GM12878 (cell line): ENCODE measurements around the gene GM2A. TPM values are rescaled to one million over a fixed set of nuclear protein-coding genes. Genes with fewer than 3 reads are reported as not detected.

ENCODE experiments used
- ATAC-seq: fragments of 200-7000 bp; cut with Tn5 transposase; 3 replicates; pipeline ENCODE4 v1.9.1; 2020; ENCODE audit warnings: mild to moderate bottlenecking, moderate library complexity
- BruUV-seq: library from RNA; stranded (reverse); fragments of 400-500 nt; replicated peaks from 2 replicates; lab custom pipeline; 2021; lab: Mats Ljungman, UMichigan
- CTCF ChIA-PET: fragments of 300-600 bp; sonication (Branson Sonifier 250); formaldehyde crosslinking; extraction: SDS; loops from one replicate; lab custom pipeline; 2021; ENCODE audit warnings: inconsistent platforms; lab: Yijun Ruan, JAX
- POLR2A ChIA-PET: fragments of 350-600 bp; formaldehyde crosslinking; extraction: SDS; loops from one replicate; lab custom pipeline; 2021; ENCODE audit warnings: inconsistent platforms; lab: Charles Lee
- RAD21 ChIA-PET: fragments of 300-600 bp; sonication (Branson Sonifier 250); formaldehyde crosslinking; loops from one replicate; lab custom pipeline; 2023; ENCODE audit warnings: antibody characterized with exemption; ENCODE audit not compliant: unreplicated experiment; lab: Charles Lee
- SMC1A ChIA-PET: fragments of 300-600 bp; sonication (Branson Sonifier 250); formaldehyde crosslinking; loops from one replicate; lab custom pipeline; 2023; ENCODE audit not compliant: unreplicated experiment, uncharacterized antibody; lab: Charles Lee
- DNase-seq: peaks from one replicate; pipeline ENCODE4 v3.0.0-alpha.2; 2011; ENCODE audit warnings: low read depth, low spot score
- FAIRE-seq: peaks from 3 replicates; lab custom pipeline; 2011; peaks lifted over from hg19 to GRCh38; lab: Jason Lieb, UNC
- H2AFZ ChIP-seq: 2 replicates; pipeline ENCODE4 v1.6.0; 2011; ENCODE audit warnings: low read depth, low read length, control low read depth; ENCODE audit not compliant: control insufficient read depth
- H3K27ac ChIP-seq: 2 replicates; pipeline ENCODE4 v1.5.1; 2011; ENCODE audit warnings: control low read depth; ENCODE audit not compliant: control insufficient read depth, insufficient read depth
- H3K27me3 ChIP-seq, 2 experiments: replicated peaks in 1 of 2; 2 replicates each; pipeline versions ENCODE4 v1.6.0 to v1.6.1; 2011; ENCODE audit warnings: low read length in 1 of 2; ENCODE audit not compliant: control insufficient read depth in 2 of 2, insufficient read depth in 2 of 2
- H3K36me3 ChIP-seq, 2 experiments: 2 replicates each; pipeline ENCODE4 v1.5.1; 2011; ENCODE audit warnings: low read length in 1 of 2; ENCODE audit not compliant: control insufficient read depth in 2 of 2, insufficient read depth in 2 of 2
- H3K4me1 ChIP-seq: 2 replicates; pipeline ENCODE4 v1.6.1; 2011; ENCODE audit warnings: mild to moderate bottlenecking, low read length, moderate library complexity, mixed read lengths; ENCODE audit not compliant: control insufficient read depth, insufficient read depth
- H3K4me2 ChIP-seq: 2 replicates; pipeline ENCODE4 v1.6.0; 2011; ENCODE audit warnings: control low read depth; ENCODE audit not compliant: control insufficient read depth, insufficient read depth
- H3K4me3 ChIP-seq: fragments of 200-600 bp; sonication (generic); 2 replicates; pipeline ENCODE4 v1.5.1; 2016
- H3K79me2 ChIP-seq: 2 replicates; pipeline ENCODE4 v1.6.0; 2011; ENCODE audit warnings: low read length; ENCODE audit not compliant: control insufficient read depth, insufficient read depth
- H3K9ac ChIP-seq: 2 replicates; pipeline ENCODE4 v1.8.0; 2011; ENCODE audit warnings: low read length, control low read depth, mixed read lengths; ENCODE audit not compliant: control insufficient read depth, insufficient read depth
- H3K9me3 ChIP-seq: replicated peaks from 3 replicates; pipeline ENCODE4 v1.5.1; 2011; ENCODE audit warnings: mild to moderate bottlenecking, low read length; ENCODE audit not compliant: control insufficient read depth, insufficient read depth
- H4K20me1 ChIP-seq: 2 replicates; pipeline ENCODE4 v1.6.0; 2011; ENCODE audit not compliant: control insufficient read depth, insufficient read depth
- ATF3 ChIP-seq: IDR thresholded peaks from 2 replicates; pipeline ENCODE4 v1.6.1; 2011; ENCODE audit warnings: low read depth, mild to moderate bottlenecking, low read length, moderate library complexity, borderline replicate concordance; ENCODE audit errors: extremely low read depth
- CREB1 ChIP-seq: IDR thresholded peaks from 2 replicates; pipeline ENCODE4 v1.6.1; 2012; ENCODE audit warnings: low read depth, mild to moderate bottlenecking, inconsistent platforms
- CUX1 ChIP-seq: IDR thresholded peaks from 2 replicates; pipeline ENCODE4 v1.6.1; 2012; ENCODE audit warnings: improper control_type of control experiment, low read depth, low read length; ENCODE audit not compliant: insufficient replicate concordance
- GATAD2B ChIP-seq: fragments of 450-650 bp; conservative IDR thresholded peaks from 2 replicates; pipeline ENCODE4 v1.6.1; 2017; ENCODE audit warnings: low read depth, mild to moderate bottlenecking, moderate library complexity
- IRF5 ChIP-seq: fragments of 450-650 bp; IDR thresholded peaks from 2 replicates; pipeline ENCODE4 v1.6.1; 2017; ENCODE audit warnings: borderline replicate concordance
- KDM1A ChIP-seq: fragments of 200-600 bp; sonication (generic); IDR thresholded peaks from 2 replicates; pipeline ENCODE4 v1.6.1; 2016; ENCODE audit warnings: borderline replicate concordance
- NBN ChIP-seq: fragments of 450-650 bp; IDR thresholded peaks from 2 replicates; pipeline ENCODE4 v1.6.1; 2016
- NKRF ChIP-seq: fragments of 450-650 bp; conservative IDR thresholded peaks from 2 replicates; pipeline ENCODE4 v1.6.1; 2017; ENCODE audit warnings: mild to moderate bottlenecking, moderate library complexity
- NR2F1 ChIP-seq: fragments of 450-650 bp; conservative IDR thresholded peaks from 2 replicates; pipeline ENCODE4 v1.6.1; 2017; ENCODE audit warnings: mild to moderate bottlenecking
- POLR2A ChIP-seq: IDR thresholded peaks from 2 replicates; pipeline ENCODE4 v1.6.1; 2011; ENCODE audit warnings: low read depth, mild to moderate bottlenecking, low read length
- TBL1XR1 ChIP-seq: IDR thresholded peaks from 2 replicates; pipeline ENCODE4 v1.6.1; 2012; ENCODE audit warnings: low read depth, low read length, improper control_type of control experiment
- ZBED1 ChIP-seq: IDR thresholded peaks from 2 replicates; pipeline ENCODE4 v1.6.1; 2016; ENCODE audit warnings: borderline replicate concordance
- WGBS: methylation state at CpG from one replicate; pipeline ENCODE4 v1.1.6; 2016; ENCODE audit warnings: low lambda C conversion rate; ENCODE audit not compliant: insufficient replicate concordance, insufficient coverage; ENCODE audit errors: missing lambda C conversion rate; 5-methylcytosine and 5-hydroxymethylcytosine counted together
- in situ Hi-C: fragments of 300-500 bp; cut with MboI; formaldehyde crosslinking; loops from 9 replicates; pipeline ENCODE4 v1.14.3; 2018; ENCODE audit warnings: mixed read lengths
- intact Hi-C: fragments of 100-400 bp; cut with micrococcal nuclease; formaldehyde crosslinking; loops from one replicate; pipeline ENCODE4 v1.14.2; 2022; ENCODE audit not compliant: unreplicated experiment
- polyA plus RNA-seq, 11 experiments: library from polyadenylated mRNA; depleted of rRNA in 4 of 11; unstranded in 6 of 11; stranded (reverse) in 5 of 11; fragments of >200 nt; fragmentation: Nextera tagmentation in 4 of 11; fragmentation: Illumina TruSeq in 1 of 11; extraction: Ambion mirVana in 4 of 11; extraction: Trizol in 1 of 11; gene quantifications; 1 replicate in 1 of 11; 2 replicates in 10 of 11; pipeline versions ENCODE4 v1.2.1 to v1.2.3, GENCODE V29; 2011 to 2016; ENCODE audit warnings: inconsistent platforms in 2 of 11, missing spikeins in 2 of 11, low read depth in 1 of 11
- total RNA-seq, 4 experiments: library from RNA; depleted of rRNA in 3 of 4; stranded (reverse); fragments of >200 nt in 3 of 4; fragmentation: Illumina TruSeq in 1 of 4; extraction: Trizol in 1 of 4; gene quantifications; 2 replicates each; pipeline versions ENCODE4 v1.2.1 to v1.2.3, GENCODE V29; 2013 to 2021

GM2A gene
- total and polyA plus RNA-seq, 10 of the 15 experiments (the other 5 are each of a cell fraction or from before 2014, with no cell fraction given): 33.6 to 106 (median 68.2) TPM

- Histone ChIP-seq H3K4me2 (no peak overlapping the region), H3K9me3 (no peaks in the 10 kb centered on the region; the same call in 2 of the 3 replicates), H3K4me1 (peaks cover 64% of the 10 kb centered on the region), H3K9ac (no peak overlapping the region), H3K27me3 (no peaks in the 10 kb centered on the region), H4K20me1 (no peaks in the 10 kb centered on the region), H3K27ac (no peak overlapping the region), H3K79me2 (no peaks in the 10 kb centered on the region; the same call in none of the 2 replicates), H3K36me3 (no peaks in the 10 kb centered on the region), H2AFZ (no peak overlapping the region), H3K4me3 (no peak overlapping the region)
- DNase-seq (no peak), ATAC-seq (no peak), FAIRE-seq (no peak)
- 92% methylated on average over 1 of the region's 1 CpG for WGBS
- CTCF ChIA-PET: interaction anchor here (1.3 to 9.9 kb wide), 9 partner anchors 10 to 185 kb away, joined by 3 to 293 read pairs (median 10); partner anchors contain the start of genes CCDC69 and GM2A
- RAD21 ChIA-PET: interaction anchor here (2.3 to 7.0 kb wide), 6 partner anchors 13 to 79 kb away, joined by 8 to 105 read pairs (median 24); partner anchors contain the start of genes ANXA6, CCDC69 and GM2A
- in situ Hi-C loops: no loop called here
- POLR2A ChIA-PET: interaction anchor here (0.7 to 10.2 kb wide), 5 partner anchors 15 to 474 kb away, joined by 3 to 290 read pairs (median 17); partner anchors contain the start of genes CCDC69 and GM2A
- intact Hi-C loops: no loop called here
- no TSS peak for BruUV-seq
- SMC1A ChIA-PET: interaction anchor here (0.5 to 11.1 kb wide), 8 partner anchors 14 to 111 kb away, joined by 3 to 325 read pairs (median 22); partner anchors contain the start of genes CCDC69 and GM2A
- TF ChIP-seq CREB1 (no peak), NBN (no peak), KDM1A (no peak), IRF5 (no peak), CUX1 (no peak), POLR2A (no peak), GATAD2B (no peak), NR2F1 (no peak), ZBED1 (no peak), NKRF (no peak), ATF3 (no peak), TBL1XR1 (no peak)
Observed at GRCh38 chr5:151236888-151237287, 16.1 kb upstream of the GM2A start.
